ENCODE data around the gene SLC29A3. TPM values are rescaled to one million over a fixed set of nuclear protein-coding genes. Genes with fewer than 3 reads are reported as not detected.

The SLC29A3 gene
- total RNA-seq, 1 experiment from 2014 or later = 7.6 TPM

GRCh38 chr10:71277914-71278665 lies 41.0 kb upstream of the SLC29A3 start:
- DNase-seq (ENCODE audit: low read depth, low spot score) = no peak
- no TSS peak for BruUV-seq (replicated peaks)
- POLR2A ChIA-PET = no interaction called here
- no peak for ATAC-seq
- CTCF ChIA-PET = no interaction called here
- Histone ChIP-seq H3K36me3 (ENCODE audit: control insufficient read depth, insufficient read depth, low read length) (no peaks in the 10 kb centered on the region), H3K9me3 (ENCODE audit: control insufficient read depth, insufficient read depth, low read depth, low read length) (no peaks in the 10 kb centered on the region), H3K4me3 (ENCODE audit: low read depth in 2 of 2, low read length in 2 of 2) (no peak overlapping the region), H3K27me3 (ENCODE audit: control insufficient read depth, insufficient read depth, low read length) (no peaks in the 10 kb centered on the region), H3K4me1 (ENCODE audit: control insufficient read depth, insufficient read depth, low read length) (no peaks in the 10 kb centered on the region), H3K27ac (ENCODE audit: low read length) (no peak overlapping the region)
- intact Hi-C loops (cut with micrococcal nuclease; ENCODE audit: unreplicated experiment) = no loop called here
- TF ChIP-seq SIN3A (IDR thresholded peaks at IDR 0.05; ENCODE audit: borderline replicate concordance, insufficient read depth, low read depth, low read length) (no peak), POLR2AphosphoS5 (IDR thresholded peaks at IDR 0.05; ENCODE audit: low read depth, low read length) (no peak), REST (IDR thresholded peaks at IDR 0.05; ENCODE audit: insufficient read depth in 1 of 2, low read depth in 2 of 2, low read length in 1 of 2) (no peak), CTCF (IDR thresholded peaks at IDR 0.05) (no peak), TCF7L2 (IDR thresholded peaks at IDR 0.05; ENCODE audit: low read depth, low read length) (no peak)
- in situ Hi-C loops (cut with HindIII; ENCODE audit: low pct_unique_long_range_greater_than_20kb, low sequenced_read_pairs) = no loop called here

GRCh38 chr10:71278691-71279588 lies 40.1 kb upstream of the SLC29A3 start:
- H3K9me3 ChIP-seq (ENCODE audit: control insufficient read depth, insufficient read depth, low read depth, low read length) = no peaks in the 10 kb centered on the region
- no peak overlapping the region for H3K27ac ChIP-seq (ENCODE audit: low read length)
- H3K27me3 ChIP-seq (ENCODE audit: control insufficient read depth, insufficient read depth, low read length) = no peaks in the 10 kb centered on the region
- no peak for DNase-seq (ENCODE audit: low read depth, low spot score)
- TF ChIP-seq REST (IDR thresholded peaks at IDR 0.05; ENCODE audit: insufficient read depth in 1 of 2, low read depth in 2 of 2, low read length in 1 of 2) = no peak
- TF ChIP-seq POLR2AphosphoS5 (IDR thresholded peaks at IDR 0.05; ENCODE audit: low read depth, low read length) = no peak
- TF ChIP-seq TCF7L2 (IDR thresholded peaks at IDR 0.05; ENCODE audit: low read depth, low read length) = no peak
- no peak for TF ChIP-seq SIN3A (IDR thresholded peaks at IDR 0.05; ENCODE audit: borderline replicate concordance, insufficient read depth, low read depth, low read length)
- no peak for TF ChIP-seq CTCF (IDR thresholded peaks at IDR 0.05)
- intact Hi-C loops (cut with micrococcal nuclease; ENCODE audit: unreplicated experiment) (no loop called here), in situ Hi-C loops (cut with HindIII; ENCODE audit: low pct_unique_long_range_greater_than_20kb, low sequenced_read_pairs) (no loop called here)
- no TSS peak for BruUV-seq (replicated peaks)
- ChIA-PET CTCF (no interaction called here), POLR2A (interaction anchor here (0.6 kb wide), 1 partner anchor 1870 kb away, joined by 4 read pairs; no protein-coding TSS in a partner anchor)
- H3K4me3 ChIP-seq (ENCODE audit: low read depth in 2 of 2, low read length in 2 of 2) = no peak overlapping the region
- H3K36me3 ChIP-seq (ENCODE audit: control insufficient read depth, insufficient read depth, low read length) = no peaks in the 10 kb centered on the region
- no peaks in the 10 kb centered on the region for H3K4me1 ChIP-seq (ENCODE audit: control insufficient read depth, insufficient read depth, low read length)
- ATAC-seq = no peak

Measured in Panc1 (cell line).